ENCODE measurements around the gene NUSAP1. TPM values are rescaled to one million over a fixed set of nuclear protein-coding genes. Genes with fewer than 3 reads are reported as not detected.
A peak's percentile ranks its signal among the peaks of the same experiment; 100 is the strongest.

The NUSAP1 gene
- total RNA-seq, 4 donors from 2014 or later, result 26.5 to 47.7 (median 37.6) TPM

DNA sequence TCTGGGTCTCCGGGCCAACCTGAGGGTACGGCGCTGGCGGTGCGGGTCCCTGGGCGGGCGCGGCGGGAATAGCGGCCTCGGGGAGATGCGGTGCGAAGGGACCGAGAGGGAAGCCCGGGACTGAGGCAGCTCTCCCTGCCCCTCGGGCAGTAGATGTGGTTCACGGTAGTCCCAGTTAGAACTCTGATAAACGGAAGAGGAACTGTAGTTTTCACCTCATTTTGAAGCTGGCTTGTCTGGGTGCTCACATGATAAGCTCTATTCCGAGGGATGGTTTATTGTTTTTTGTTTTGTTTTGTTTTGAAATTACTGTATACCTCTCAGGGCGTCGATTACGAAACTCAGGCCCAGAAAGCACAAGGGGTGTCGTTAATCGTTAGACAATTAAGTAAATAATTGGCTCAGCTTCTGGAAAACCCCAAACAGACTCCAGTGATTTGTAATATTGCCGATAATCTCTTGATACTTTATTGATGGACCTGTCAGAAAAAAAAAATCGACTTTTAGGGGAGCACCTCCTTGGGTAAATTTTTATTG lies 413 bp downstream of the NUSAP1 start:
- no peak for TF ChIP-seq POLR2A (IDR thresholded peaks at IDR 0.05)
- TF ChIP-seq, protein P1, sequence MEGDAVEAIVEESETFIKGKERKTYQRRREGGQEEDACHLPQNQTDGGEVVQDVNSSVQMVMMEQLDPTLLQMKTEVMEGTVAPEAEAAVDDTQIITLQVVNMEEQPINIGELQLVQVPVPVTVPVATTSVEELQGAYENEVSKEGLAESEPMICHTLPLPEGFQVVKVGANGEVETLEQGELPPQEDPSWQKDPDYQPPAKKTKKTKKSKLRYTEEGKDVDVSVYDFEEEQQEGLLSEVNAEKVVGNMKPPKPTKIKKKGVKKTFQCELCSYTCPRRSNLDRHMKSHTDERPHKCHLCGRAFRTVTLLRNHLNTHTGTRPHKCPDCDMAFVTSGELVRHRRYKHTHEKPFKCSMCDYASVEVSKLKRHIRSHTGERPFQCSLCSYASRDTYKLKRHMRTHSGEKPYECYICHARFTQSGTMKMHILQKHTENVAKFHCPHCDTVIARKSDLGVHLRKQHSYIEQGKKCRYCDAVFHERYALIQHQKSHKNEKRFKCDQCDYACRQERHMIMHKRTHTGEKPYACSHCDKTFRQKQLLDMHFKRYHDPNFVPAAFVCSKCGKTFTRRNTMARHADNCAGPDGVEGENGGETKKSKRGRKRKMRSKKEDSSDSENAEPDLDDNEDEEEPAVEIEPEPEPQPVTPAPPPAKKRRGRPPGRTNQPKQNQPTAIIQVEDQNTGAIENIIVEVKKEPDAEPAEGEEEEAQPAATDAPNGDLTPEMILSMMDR (IDR thresholded peaks at IDR 0.05), result no peak
- Histone ChIP-seq H3K27ac (peak overlapping the region; percentile 73 to 94 (median 84)), H3K4me3 (peak overlapping the region; percentile 71 to 97 (median 88)), H3K9me3 (no peaks in the 10 kb centered on the region), H3K4me1 (peaks cover 3 to 44% (median 4%) of the 10 kb centered on the region in 3 donors), H3K27me3 (no peaks in the 10 kb centered on the region), H3K36me3 (no peaks in the 10 kb centered on the region)
- intact Hi-C loops (cut with DNase I), result no loop called here
- DNase-seq, result no peak
- WGBS, 2 donors, result 0 to 2% methylated on average over 10 to 16 of the region's 26 CpGs

GRCh38 chr15:41334293-41335120 lies 1.8 kb downstream of the NUSAP1 start:
- no peaks in the 10 kb centered on the region for H3K36me3 ChIP-seq
- TF ChIP-seq, protein P1 (IDR thresholded peaks at IDR 0.05), result no peak
- intact Hi-C loops (cut with DNase I), result no loop called here
- H3K4me1 ChIP-seq, result peaks cover 3 to 44% (median 4%) of the 10 kb centered on the region in 3 donors
- WGBS, 2 donors, result 67 to 77% methylated on average over 7 to 12 of the region's 12 CpGs
- no peak for DNase-seq
- peak overlapping the region in 2 of 4 donors; percentile 90 to 94 for H3K27ac ChIP-seq
- no peaks in the 10 kb centered on the region for H3K27me3 ChIP-seq
- peak overlapping the region; percentile 71 to 97 (median 88) for H3K4me3 ChIP-seq
- H3K9me3 ChIP-seq, result no peaks in the 10 kb centered on the region

DNA sequence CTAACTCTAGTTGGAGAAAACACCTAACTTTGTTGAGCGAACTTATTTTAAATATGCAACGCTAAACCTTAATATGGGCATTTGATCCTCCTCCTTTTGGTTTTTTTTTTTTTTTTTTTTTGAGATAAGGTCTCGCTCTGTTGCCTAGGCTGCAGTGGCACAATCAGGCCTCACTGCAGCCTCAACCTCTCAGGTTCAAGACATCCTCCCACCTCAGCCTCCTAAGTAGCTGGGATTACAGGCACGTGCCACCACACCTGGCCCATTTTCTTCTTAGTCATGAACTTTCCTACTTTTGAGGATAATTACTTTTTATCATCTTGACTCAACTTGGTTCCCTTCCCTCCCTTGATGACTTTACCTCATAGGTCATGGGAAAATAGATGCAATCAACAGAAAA lies 3.9 kb downstream of the NUSAP1 start:
- TF ChIP-seq POLR2A (IDR thresholded peaks at IDR 0.05), result no peak
- TF ChIP-seq, protein P1 (IDR thresholded peaks at IDR 0.05), result no peak
- WGBS, 2 donors, result 78 to 87% methylated on average over 4 of the region's 4 CpGs
- DNase-seq, result no peak
- Histone ChIP-seq H3K27ac (no peak overlapping the region), H3K27me3 (no peaks in the 10 kb centered on the region), H3K4me1 (peaks cover 0 to 34% (median 4%) of the 10 kb centered on the region in 3 donors), H3K4me3 (no peak overlapping the region), H3K36me3 (no peaks in the 10 kb centered on the region), H3K9me3 (no peaks in the 10 kb centered on the region)
- intact Hi-C loops (cut with DNase I), result no loop called here

- H3K27me3 ChIP-seq, result no peaks in the 10 kb centered on the region
- WGBS, 2 donors, result 96 to 98% methylated on average over 4 to 6 of the region's 6 CpGs
- no peak for TF ChIP-seq POLR2A (IDR thresholded peaks at IDR 0.05)
- TF ChIP-seq, protein P1 (IDR thresholded peaks at IDR 0.05), result no peak
- H3K36me3 ChIP-seq, result no peaks in the 10 kb centered on the region
- peak overlapping the region in 3 of 4 donors; percentile 19 to 50 (median 40) for H3K27ac ChIP-seq
- peaks cover 0 to 29% (median 4%) of the 10 kb centered on the region in 3 donors for H3K4me1 ChIP-seq
- intact Hi-C loops (cut with DNase I), result no loop called here
- H3K4me3 ChIP-seq, result no peak overlapping the region
- H3K9me3 ChIP-seq, result no peaks in the 10 kb centered on the region
- DNase-seq, result no peak
These were observed 4.4 kb downstream of the NUSAP1 start for GRCh38 chr15:41337047-41337446.
